ENCODE data around the gene CRYZ.
"Not testable (repeated sequence)": the region's sequence is repeated elsewhere in the genome, so short reads cannot be mapped to it uniquely, and the experiment has no call there.

The CRYZ gene, protein sequence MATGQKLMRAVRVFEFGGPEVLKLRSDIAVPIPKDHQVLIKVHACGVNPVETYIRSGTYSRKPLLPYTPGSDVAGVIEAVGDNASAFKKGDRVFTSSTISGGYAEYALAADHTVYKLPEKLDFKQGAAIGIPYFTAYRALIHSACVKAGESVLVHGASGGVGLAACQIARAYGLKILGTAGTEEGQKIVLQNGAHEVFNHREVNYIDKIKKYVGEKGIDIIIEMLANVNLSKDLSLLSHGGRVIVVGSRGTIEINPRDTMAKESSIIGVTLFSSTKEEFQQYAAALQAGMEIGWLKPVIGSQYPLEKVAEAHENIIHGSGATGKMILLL
- long read RNA-seq, donor 1, transcript CRYZ-207 (2 exons, 2,899 nt), result minor isoform, 9 of 145 reads
- long read RNA-seq, donor 1, transcript CRYZ-201 (9 exons, 1,888 nt), result major isoform, 59 of 145 reads
- long read RNA-seq, donor 1, partial matches to known transcripts, result 65 of 145 reads
- long read RNA-seq, donor 1, other reads (novel, unspliced or antisense), result 6 of 145 reads
- long read RNA-seq, donor 2, transcript CRYZ-201 (9 exons, 1,888 nt), result major isoform, 48 of 73 reads
- long read RNA-seq, donor 2, transcript CRYZ-205 (10 exons, 2,301 nt), result minor isoform, 5 of 73 reads
- long read RNA-seq, donor 2, partial matches to known transcripts, result 16 of 73 reads
- long read RNA-seq, donor 2, other reads (novel, unspliced or antisense), result 0 of 73 reads
- long read RNA-seq, donor 3, transcript CRYZ-207 (2 exons, 2,899 nt), result minor isoform, 6 of 38 reads
- long read RNA-seq, donor 3, transcript CRYZ-201 (9 exons, 1,888 nt), result major isoform, 21 of 38 reads
- long read RNA-seq, donor 3, partial matches to known transcripts, result 11 of 38 reads
- long read RNA-seq, donor 3, other reads (novel, unspliced or antisense), result 0 of 38 reads
- long read RNA-seq, donor 4, transcript CRYZ-201 (9 exons, 1,888 nt), result major isoform, 31 of 130 reads
- long read RNA-seq, donor 4, transcript CRYZ-205 (10 exons, 2,301 nt), result minor isoform, 6 of 130 reads
- long read RNA-seq, donor 4, transcript CRYZ-207 (2 exons, 2,899 nt), result minor isoform, 8 of 130 reads
- long read RNA-seq, donor 4, partial matches to known transcripts, result 79 of 130 reads
- long read RNA-seq, donor 4, other reads (novel, unspliced or antisense), result 6 of 130 reads
- long read RNA-seq, donor 5, transcript CRYZ-205 (10 exons, 2,301 nt), result minor isoform, 8 of 133 reads
- long read RNA-seq, donor 5, transcript CRYZ-207 (2 exons, 2,899 nt), result minor isoform, 7 of 133 reads
- long read RNA-seq, donor 5, transcript CRYZ-201 (9 exons, 1,888 nt), result major isoform, 46 of 133 reads
- long read RNA-seq, donor 5, partial matches to known transcripts, result 72 of 133 reads
- long read RNA-seq, donor 5, other reads (novel, unspliced or antisense), result 0 of 133 reads
- long read RNA-seq, donor 6, transcript CRYZ-201 (9 exons, 1,888 nt), result major isoform, 32 of 73 reads
- long read RNA-seq, donor 6, transcript CRYZ-207 (2 exons, 2,899 nt), result minor isoform, 7 of 73 reads
- long read RNA-seq, donor 6, partial matches to known transcripts, result 31 of 73 reads
- long read RNA-seq, donor 6, other reads (novel, unspliced or antisense), result 0 of 73 reads
- long read RNA-seq, donor 7, transcript CRYZ-207 (2 exons, 2,899 nt), result minor isoform, 8 of 116 reads
- long read RNA-seq, donor 7, transcript CRYZ-201 (9 exons, 1,888 nt), result major isoform, 62 of 116 reads
- long read RNA-seq, donor 7, partial matches to known transcripts, result 41 of 116 reads
- long read RNA-seq, donor 7, other reads (novel, unspliced or antisense), result 0 of 116 reads
- long read RNA-seq, donor 8, transcript CRYZ-205 (10 exons, 2,301 nt), result minor isoform, 10 of 123 reads
- long read RNA-seq, donor 8, transcript CRYZ-201 (9 exons, 1,888 nt), result major isoform, 47 of 123 reads
- long read RNA-seq, donor 8, transcript CRYZ-207 (2 exons, 2,899 nt), result minor isoform, 8 of 123 reads
- long read RNA-seq, donor 8, partial matches to known transcripts, result 34 of 123 reads
- long read RNA-seq, donor 8, other reads (novel, unspliced or antisense), result 21 of 123 reads

DNA sequence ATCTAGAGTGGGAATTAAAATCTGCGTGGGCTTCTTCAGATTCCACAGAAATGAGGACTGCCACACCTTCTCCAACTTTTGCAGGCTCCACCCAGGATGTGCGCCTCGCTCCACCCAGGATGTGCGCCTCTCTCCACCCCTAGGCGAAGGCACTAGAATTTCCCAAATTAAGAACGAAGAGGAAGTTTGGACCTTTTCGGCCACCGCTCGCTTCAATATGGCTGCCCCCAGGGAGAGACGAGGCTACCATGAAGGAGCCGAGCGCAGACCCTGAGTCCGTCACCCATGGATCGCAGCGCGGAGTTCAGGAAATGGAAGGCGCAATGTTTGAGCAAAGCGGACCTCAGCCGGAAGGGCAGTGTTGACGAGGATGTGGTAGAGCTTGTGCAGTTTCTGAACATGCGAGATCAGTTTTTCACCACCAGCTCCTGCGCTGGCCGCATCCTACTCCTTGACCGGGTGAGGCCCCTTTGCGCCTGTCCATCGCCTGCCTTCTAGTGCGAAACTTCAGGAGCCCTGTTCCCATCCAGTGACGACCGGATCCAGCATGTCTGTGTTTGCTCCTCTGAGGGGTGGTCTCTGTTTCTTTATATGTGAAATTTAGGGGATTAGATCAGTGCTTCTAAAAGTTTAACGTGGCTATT lies at the start of gene CRYZ, which contains the start of gene TYW3:
Gene CRYZ (minus strand): TSS at position 91 of the 644 bp plus-strand sequence. CDS start 8,229 bp downstream, outside the sequence.
Gene TYW3 (plus strand): TSS at position 193 of the 644 bp plus-strand sequence. CDS start 93 bp downstream, at position 286.
- peak; percentile 93 for DNase-seq

GRCh38 chr1:74780594-74780993 lies 47.7 kb upstream of the CRYZ start:
- DNase-seq, result no peak

GRCh38 chr1:74779750-74780149 lies 46.9 kb upstream of the CRYZ start:
- no peak for DNase-seq

DNA sequence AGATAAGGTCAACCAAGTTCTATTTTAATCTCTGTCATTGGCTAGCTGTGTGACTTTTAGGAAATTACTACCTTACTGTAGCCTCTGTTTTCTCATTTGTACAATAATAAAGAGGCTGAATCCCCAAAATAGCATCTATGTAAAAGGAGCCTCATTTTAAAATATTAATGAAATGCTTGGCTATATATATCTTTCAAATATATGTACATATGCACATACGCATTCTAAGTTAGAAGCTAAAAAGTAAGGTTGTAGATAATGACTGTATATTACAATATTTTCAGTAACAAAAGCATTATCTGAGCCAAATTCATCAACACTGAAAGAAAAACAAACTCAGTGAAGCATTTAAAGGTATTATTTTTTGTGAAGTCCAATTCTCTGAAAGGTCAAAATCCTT lies 44.7 kb upstream of the CRYZ start:
- no peak for DNase-seq

DNA sequence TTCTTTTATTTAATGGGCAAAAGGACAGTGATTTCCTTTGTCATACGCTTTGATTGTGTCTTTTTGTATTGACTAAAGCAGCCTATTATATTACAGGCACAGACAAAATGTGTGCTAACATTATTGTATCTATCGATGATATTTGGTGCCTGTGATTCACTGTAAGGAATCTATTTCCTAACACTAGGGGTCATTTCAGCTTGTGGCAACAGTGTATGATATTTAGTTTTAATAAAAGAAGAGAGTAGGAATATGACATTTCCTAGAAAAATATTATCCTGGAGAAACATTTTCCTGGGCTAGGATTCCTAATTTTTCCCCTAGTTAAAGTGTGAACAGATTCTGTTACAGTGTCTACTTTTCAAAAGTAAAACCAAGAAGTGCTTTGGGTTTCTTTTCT lies 42.9 kb upstream of the CRYZ start:
- DNase-seq, result no peak

GRCh38 chr1:74773582-74773981 lies 40.7 kb upstream of the CRYZ start:
- DNase-seq, result no peak

DNA sequence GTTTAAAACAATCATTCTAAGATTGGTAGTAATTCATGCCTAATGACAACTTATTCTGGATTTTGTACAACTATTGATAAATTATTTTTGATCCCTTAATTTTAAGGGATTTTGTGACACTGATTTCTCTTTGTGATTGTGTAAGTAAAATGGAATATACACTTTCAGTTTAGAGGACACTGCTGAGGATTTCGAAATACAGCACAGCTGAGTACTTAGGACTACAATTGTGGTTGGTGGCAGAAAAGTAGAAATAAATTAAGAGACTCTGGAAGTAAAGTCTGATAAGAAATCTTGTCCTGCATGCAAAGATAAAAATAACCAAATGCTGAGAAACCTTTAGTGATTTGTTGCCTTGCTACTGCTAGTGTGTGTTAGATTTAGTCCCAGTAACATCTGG lies 40.1 kb upstream of the CRYZ start:
- no peak for DNase-seq

GRCh38 chr1:74771913-74772515 lies 39.2 kb upstream of the CRYZ start:
- DNase-seq, result peak; percentile 8

GRCh38 chr1:74767490-74767889 lies 34.6 kb upstream of the CRYZ start:
- DNase-seq, result no peak

DNA sequence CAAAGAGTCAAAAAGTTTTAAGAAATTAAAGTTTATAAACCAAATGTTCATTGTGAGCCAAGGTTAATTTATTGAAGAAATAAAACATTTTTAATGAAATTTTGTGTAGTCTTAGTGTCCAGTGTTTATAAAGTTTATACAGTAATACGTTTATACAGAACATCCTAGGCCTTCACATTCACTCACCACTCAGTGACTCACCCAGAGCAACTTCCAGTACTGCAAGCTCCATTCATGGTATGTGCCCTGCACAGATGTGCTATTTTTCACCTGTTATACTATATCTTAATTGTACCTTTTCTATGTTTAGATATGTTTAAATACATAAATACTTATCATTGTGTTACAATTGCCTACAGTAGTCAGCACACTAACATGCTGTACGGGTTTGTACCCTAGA lies 33.7 kb upstream of the CRYZ start:
- DNase-seq, result no peak

DNA sequence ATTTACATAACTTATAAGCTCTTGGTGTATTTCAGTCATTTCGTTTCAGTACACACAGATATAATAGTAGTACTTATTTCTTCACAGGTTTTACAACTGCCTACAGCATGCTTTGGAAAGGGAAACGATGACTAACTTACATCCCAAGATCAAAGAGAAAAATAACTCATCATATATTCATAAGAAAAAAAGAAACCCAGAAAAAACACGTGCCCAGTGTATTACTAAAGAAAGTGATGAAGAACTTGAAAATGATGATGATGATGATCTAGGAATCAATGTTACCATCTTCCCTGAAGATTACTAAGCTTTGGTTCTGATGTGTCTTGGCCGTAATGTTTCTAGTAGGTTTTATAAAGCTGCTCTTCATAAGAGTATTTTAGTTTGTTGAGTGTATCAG lies 31.0 kb upstream of the CRYZ start:
- DNase-seq, result no peak

- not testable (repeated sequence) for DNase-seq
These were observed 23.8 kb upstream of the CRYZ start for GRCh38 chr1:74756650-74757049.

DNA sequence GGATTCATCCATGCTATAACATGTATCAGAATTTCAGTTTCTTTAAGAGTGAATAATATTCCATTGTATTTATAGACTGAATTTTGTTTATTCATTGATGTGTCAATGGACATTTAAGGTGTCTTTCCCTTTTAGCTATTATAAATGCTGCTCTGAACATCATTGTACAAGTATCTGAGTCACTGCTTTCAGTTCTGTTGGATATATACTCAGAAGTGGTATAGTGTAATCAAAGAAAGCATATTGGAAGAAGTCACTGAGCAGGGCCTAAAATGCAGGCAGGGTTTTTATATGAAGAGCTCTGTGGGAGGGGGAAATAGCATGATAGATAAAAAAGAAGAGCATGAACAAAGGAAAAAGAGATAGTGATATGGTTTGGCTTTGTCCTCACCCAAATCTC lies 22.6 kb upstream of the CRYZ start:
- DNase-seq, result no peak

GRCh38 chr1:74753104-74753503 lies 20.3 kb upstream of the CRYZ start:
- DNase-seq, result no peak

DNA sequence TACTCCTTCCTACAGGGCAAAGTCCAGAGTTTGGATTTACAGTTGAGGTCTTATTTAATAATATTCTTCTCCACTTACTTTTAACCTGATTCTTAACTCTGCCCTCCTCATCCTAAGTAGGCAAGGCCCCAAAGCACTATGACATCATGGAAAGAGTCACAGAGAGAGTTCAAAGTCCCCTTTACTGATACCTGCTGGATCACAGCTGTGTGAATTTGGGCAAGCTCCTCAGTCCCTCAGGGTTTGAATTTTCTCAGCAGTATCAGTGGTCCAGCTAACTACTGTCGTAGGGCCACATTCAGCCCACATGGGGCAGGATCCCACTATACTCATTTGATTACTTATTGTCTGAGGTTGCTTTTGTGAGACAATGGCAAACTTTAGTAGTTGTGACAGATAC lies 16.1 kb upstream of the CRYZ start:
- no peak for DNase-seq

DNA sequence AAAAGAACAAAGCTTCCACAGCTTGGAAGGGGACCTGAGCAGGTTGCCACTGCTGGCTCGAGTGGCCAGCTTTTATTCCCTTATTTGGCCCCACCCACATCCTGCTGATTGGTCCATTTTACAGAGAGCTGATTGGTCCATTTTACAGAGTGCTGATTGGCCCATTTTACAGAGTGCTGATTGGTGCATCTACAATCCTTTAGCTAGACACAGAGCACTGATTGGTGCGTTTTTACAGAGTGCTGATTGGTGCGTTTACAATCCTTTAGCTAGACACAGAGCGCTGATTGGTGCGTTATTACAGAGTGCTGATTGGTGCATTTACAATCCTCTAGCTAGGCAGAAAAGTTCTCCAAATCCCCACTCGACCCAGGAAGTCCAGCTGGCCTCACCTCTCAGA lies 12.4 kb upstream of the CRYZ start:
- not testable (repeated sequence) for DNase-seq

- not testable (repeated sequence) for DNase-seq
These were observed 7.6 kb upstream of the CRYZ start for GRCh38 chr1:74740307-74740980.

DNA sequence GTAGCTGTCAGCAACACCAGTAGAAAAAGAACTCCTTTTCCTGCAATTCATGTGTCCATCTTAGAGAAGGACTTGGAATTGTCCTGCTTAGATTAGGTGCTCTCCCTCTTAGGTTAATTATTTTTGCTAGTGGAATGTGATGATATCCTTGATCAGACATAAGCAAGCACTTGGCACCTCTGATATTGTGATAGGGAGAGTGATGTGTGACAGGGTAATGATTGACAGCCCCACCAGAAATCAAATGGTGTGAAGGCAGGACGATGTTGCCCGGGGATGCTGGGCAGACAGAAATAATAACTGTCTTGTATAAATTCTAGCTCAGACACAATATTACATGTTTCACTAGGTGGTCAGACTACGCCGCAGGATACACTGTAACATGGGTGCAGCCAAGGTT lies 4.5 kb upstream of the CRYZ start:
- DNase-seq, result no peak
